ENCODE measurements around the gene TMEM38A. TPM values are rescaled to one million over a fixed set of nuclear protein-coding genes. Genes with fewer than 3 reads are reported as not detected.

Gene TMEM38A
- polyA plus RNA-seq, 1 experiment = 1.6 TPM

DNA sequence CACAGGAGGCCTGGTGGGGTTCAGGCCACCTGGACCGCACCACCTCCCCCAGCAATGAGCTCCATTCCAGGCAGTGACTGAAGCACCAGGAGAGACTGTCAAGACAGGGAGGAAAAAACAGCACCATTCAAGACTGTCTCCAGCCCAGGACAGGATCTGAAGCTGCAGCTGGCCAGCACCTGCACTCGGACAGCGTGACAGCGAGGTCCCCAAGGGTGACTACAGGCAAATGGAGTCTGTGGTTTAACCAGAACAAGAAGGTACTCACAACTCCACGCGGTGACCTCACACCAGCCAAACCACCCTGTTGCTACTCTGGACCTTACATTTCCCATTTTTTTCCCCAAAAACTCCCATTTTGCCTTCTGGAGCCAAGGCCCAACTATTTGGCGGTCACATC lies 42.7 kb upstream of the TMEM38A start:
- no peak for DNase-seq (ENCODE audit: low read depth)
- ChIA-PET CTCF (no interaction called here), POLR2A (no interaction called here)
- no peaks in the 10 kb centered on the region; the same call in 1 of the 2 replicates for H3K36me3 ChIP-seq (ENCODE audit: control insufficient read depth, insufficient read depth, low read length)
- no peak overlapping the region for H3K4me3 ChIP-seq (ENCODE audit: low read depth, low read length)
- no peaks in the 10 kb centered on the region for H3K27me3 ChIP-seq (ENCODE audit: control insufficient read depth, insufficient read depth, low read length)
- TF ChIP-seq, protein P1, sequence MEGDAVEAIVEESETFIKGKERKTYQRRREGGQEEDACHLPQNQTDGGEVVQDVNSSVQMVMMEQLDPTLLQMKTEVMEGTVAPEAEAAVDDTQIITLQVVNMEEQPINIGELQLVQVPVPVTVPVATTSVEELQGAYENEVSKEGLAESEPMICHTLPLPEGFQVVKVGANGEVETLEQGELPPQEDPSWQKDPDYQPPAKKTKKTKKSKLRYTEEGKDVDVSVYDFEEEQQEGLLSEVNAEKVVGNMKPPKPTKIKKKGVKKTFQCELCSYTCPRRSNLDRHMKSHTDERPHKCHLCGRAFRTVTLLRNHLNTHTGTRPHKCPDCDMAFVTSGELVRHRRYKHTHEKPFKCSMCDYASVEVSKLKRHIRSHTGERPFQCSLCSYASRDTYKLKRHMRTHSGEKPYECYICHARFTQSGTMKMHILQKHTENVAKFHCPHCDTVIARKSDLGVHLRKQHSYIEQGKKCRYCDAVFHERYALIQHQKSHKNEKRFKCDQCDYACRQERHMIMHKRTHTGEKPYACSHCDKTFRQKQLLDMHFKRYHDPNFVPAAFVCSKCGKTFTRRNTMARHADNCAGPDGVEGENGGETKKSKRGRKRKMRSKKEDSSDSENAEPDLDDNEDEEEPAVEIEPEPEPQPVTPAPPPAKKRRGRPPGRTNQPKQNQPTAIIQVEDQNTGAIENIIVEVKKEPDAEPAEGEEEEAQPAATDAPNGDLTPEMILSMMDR (IDR thresholded peaks at IDR 0.05; ENCODE audit: insufficient read depth, low read depth, low read length) = no peak

DNA sequence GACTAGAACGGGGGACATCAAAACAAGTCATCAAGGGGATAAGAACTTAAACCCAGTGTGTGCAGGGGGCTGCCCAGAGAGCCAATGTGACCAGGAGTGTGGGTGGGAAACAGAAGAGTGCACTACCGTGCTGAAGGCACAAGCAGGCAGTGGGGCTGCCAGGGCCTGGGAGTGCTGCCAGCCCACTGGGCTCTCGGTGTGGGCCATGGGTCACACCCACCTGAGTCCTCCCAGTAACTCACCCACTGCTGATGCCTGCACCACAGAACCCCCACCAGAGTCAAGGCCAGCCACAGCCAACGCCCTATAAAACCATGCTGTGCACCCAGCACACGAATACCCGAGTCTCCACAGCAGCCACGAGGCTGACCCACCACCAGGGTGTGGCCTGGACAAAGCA lies 41.5 kb upstream of the TMEM38A start:
- Histone ChIP-seq H3K4me3 (ENCODE audit: low read depth, low read length) (no peak overlapping the region), H3K36me3 (ENCODE audit: control insufficient read depth, insufficient read depth, low read length) (peaks cover 2% of the 10 kb centered on the region; the same call in 1 of the 2 replicates), H3K27me3 (ENCODE audit: control insufficient read depth, insufficient read depth, low read length) (no peaks in the 10 kb centered on the region)
- POLR2A ChIA-PET = no interaction called here
- CTCF ChIA-PET = no interaction called here
- TF ChIP-seq, protein P1 (IDR thresholded peaks at IDR 0.05; ENCODE audit: insufficient read depth, low read depth, low read length) = no peak
- no peak for DNase-seq (ENCODE audit: low read depth)

DNA sequence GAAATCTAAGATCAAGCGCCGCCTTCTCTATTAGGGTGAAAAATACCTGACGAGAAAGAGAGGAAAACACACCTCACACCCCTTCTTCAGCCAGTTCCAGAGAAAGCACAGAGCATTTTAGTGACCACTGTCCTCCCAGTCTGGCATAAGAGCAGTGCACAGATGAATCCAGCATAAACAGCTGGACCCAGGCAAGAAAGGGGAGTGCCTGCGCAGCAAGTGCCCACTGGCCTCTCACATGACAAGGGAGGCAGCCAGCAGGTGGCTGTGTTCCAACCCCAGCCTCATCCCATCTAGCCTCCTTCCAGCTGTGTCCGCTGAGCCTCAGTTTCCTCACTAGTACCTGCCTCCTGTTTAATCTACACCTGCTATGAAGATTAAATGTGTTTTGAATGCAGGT lies 40.9 kb upstream of the TMEM38A start:
- Histone ChIP-seq H3K27me3 (ENCODE audit: control insufficient read depth, insufficient read depth, low read length) (no peaks in the 10 kb centered on the region), H3K4me3 (ENCODE audit: low read depth, low read length) (no peak overlapping the region), H3K36me3 (ENCODE audit: control insufficient read depth, insufficient read depth, low read length) (peaks cover 2% of the 10 kb centered on the region; the same call in 1 of the 2 replicates)
- ChIA-PET CTCF (no interaction called here), POLR2A (no interaction called here)
- TF ChIP-seq, protein P1 (IDR thresholded peaks at IDR 0.05; ENCODE audit: insufficient read depth, low read depth, low read length) = no peak
- DNase-seq (ENCODE audit: low read depth) = no peak

DNA sequence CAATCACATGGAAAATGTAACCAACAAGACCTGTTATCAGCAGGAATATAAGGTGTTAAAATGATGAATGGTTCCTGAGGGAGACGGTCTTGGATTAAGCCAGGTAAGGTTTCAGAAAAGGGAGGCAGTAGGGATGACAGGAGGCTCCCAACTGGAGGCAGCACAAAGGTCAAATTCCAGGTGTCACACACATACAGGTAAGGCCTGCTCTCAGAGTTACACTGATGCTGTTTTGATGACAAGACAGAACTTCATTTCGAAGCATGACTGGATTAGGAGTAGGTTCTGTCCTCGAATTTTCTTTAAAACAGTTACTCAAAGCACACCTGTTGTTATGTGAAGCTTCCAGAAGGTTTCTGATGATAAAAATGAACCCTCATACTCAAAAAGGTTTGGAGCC lies 40.4 kb upstream of the TMEM38A start:
- POLR2A ChIA-PET = no interaction called here
- Histone ChIP-seq H3K36me3 (ENCODE audit: control insufficient read depth, insufficient read depth, low read length) (peaks cover 2% of the 10 kb centered on the region; the same call in 1 of the 2 replicates), H3K4me3 (ENCODE audit: low read depth, low read length) (no peak overlapping the region), H3K27me3 (ENCODE audit: control insufficient read depth, insufficient read depth, low read length) (no peaks in the 10 kb centered on the region)
- TF ChIP-seq, protein P1 (IDR thresholded peaks at IDR 0.05; ENCODE audit: insufficient read depth, low read depth, low read length) = no peak
- CTCF ChIA-PET = no interaction called here
- no peak for DNase-seq (ENCODE audit: low read depth)

DNA sequence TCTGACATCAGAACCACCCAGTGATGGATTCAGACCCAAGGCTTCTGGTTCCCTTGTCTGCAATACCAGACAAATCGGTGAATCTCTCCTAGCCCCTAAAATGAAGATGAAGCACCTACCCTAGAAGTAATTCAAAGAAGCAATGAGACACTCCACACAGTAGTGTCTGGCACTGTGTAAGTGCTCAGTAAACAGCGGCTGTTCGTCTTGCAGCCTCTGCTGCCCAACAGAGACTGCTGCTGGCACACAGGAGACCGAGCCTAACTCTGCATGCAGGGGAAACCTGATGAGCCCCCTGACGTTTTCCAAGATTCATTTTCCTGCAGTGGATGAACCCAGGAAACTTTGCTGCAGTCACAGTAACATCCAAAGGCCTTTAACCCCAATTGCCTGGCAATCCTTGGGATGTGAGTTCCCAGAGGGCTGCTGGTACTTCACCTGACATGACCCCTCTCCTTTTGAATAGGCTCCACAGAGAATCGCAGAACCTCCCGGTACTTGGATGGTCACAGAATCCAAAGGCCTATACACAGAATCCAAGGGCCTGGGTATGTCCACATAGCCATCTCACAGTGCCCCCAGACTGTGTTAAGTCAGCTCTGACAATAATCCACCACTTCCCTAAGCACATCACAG lies 39.7 kb upstream of the TMEM38A start:
- CTCF ChIA-PET = no interaction called here
- TF ChIP-seq, protein P1 (IDR thresholded peaks at IDR 0.05; ENCODE audit: insufficient read depth, low read depth, low read length) = no peak
- POLR2A ChIA-PET = no interaction called here

More for the DNA sequence above, 39.7 kb upstream of the TMEM38A start:
- H3K36me3 ChIP-seq (ENCODE audit: control insufficient read depth, insufficient read depth, low read length) = peaks cover 2% of the 10 kb centered on the region; the same call in 1 of the 2 replicates
- no peak for DNase-seq (ENCODE audit: low read depth)
- no peaks in the 10 kb centered on the region for H3K27me3 ChIP-seq (ENCODE audit: control insufficient read depth, insufficient read depth, low read length)
- H3K4me3 ChIP-seq (ENCODE audit: low read depth, low read length) = no peak overlapping the region
